Ovary (tissue), 9 donors: ENCODE measurements around the gene UFSP1. TPM values are rescaled to one million over a fixed set of nuclear protein-coding genes. Genes with fewer than 3 reads are reported as not detected.

Experiments used
- DNase-seq, 5 donors: peaks; one replicate each; pipeline ENCODE4 v3.0.0-alpha.2; 2019 to 2020
- H3K27ac ChIP-seq, 2 donors: fragments of 200-600 bp; one replicate each; pipeline versions ENCODE4 v1.5.1 to v1.8.0; 2019 to 2022
- H3K27me3 ChIP-seq: fragments of 200-600 bp; one replicate; pipeline ENCODE4 v1.8.0; 2022
- H3K36me3 ChIP-seq: fragments of 200-600 bp; sonication (generic); one replicate; pipeline ENCODE4 v1.5.1; 2019
- H3K4me1 ChIP-seq: one replicate; pipeline ENCODE4 v1.8.1; 2013; ENCODE audit warnings: mild to moderate bottlenecking, moderate library complexity; ENCODE audit not compliant: insufficient read depth
- H3K4me3 ChIP-seq: fragments of 200-600 bp; sonication (generic); one replicate; pipeline ENCODE4 v1.5.1; 2017
- H3K9me3 ChIP-seq, 2 donors: fragments of 200-600 bp in 1 of 2; sonication (generic) in 1 of 2; one replicate each; pipeline versions ENCODE4 v1.5.1 to v1.8.1; 2013 to 2019; ENCODE audit warnings: mild to moderate bottlenecking in 1 of 2, moderate library complexity in 1 of 2
- CTCF ChIP-seq, 3 donors: fragments of 450-650 bp in 2 of 3; fragments of 200-600 bp in 1 of 3; IDR thresholded peaks; one replicate each; pipeline versions ENCODE4 v1.5.1 to v1.8.0; 2016 to 2022; ENCODE audit warnings: antibody characterized with exemption in 3 of 3, mild to moderate bottlenecking in 1 of 3
- EP300 ChIP-seq: sonication (generic); formaldehyde crosslinking; IDR thresholded peaks from one replicate; pipeline ENCODE4 v1.6.1; 2017; ENCODE audit warnings: antibody characterized with exemption
- POLR2A ChIP-seq: fragments of 450-650 bp; IDR thresholded peaks from one replicate; pipeline ENCODE4 v1.6.1; 2017; ENCODE audit warnings: antibody characterized with exemption, mild to moderate bottlenecking, moderate library complexity
- WGBS, 3 donors: extraction: QIAGEN DNeasy Blood & Tissue Kit in 1 of 3; methylation state at CpG; one replicate each; pipeline versions ENCODE4 v1.1.5 to v1.1.7; 2013 to 2017; 5-methylcytosine and 5-hydroxymethylcytosine counted together
- intact Hi-C, 4 donors: fragments of 100-400 bp; cut with DNase I; formaldehyde crosslinking; loops; one replicate each; pipeline versions ENCODE4 v1.11.0 to v1.15.1; 2022 to 2023
- polyA plus RNA-seq, 2 donors: library from polyadenylated mRNA; stranded (reverse); fragments of 200-250 nt in 1 of 2; fragments of 350-450 nt in 1 of 2; fragmentation: Illumina TruSeq in 1 of 2; extraction: RNeasy Lipid Tissue Mini Kit (QIAGEN cat#74804) in 1 of 2; gene quantifications; one replicate each; pipeline ENCODE4 v1.2.3, GENCODE V29; 2013 to 2014
- total RNA-seq, 7 donors: library from RNA; depleted of rRNA in 2 of 7; stranded (reverse); fragments of >200 nt in 2 of 7; fragmentation: NEBNext Ultra II Directional in 3 of 7; extraction: Animal tissue kit (Norgen Biotek cat#: 25700) in 3 of 7; gene quantifications; one replicate each; pipeline versions ENCODE4 v1.1.0 to v1.2.4, GENCODE V29; 2016 to 2023
- donor health status: DM: no; HTN: no; CAD: no; lungs with moderate emphysema.
- donor health status: DM: no; HTN: no; CAD: no.
- donor health status: Bipolar disorder and iron deficiency.
- donor health status: DM: yes; HTN: yes; CAD: no.
- donor health status: DM: no; HTN: no; CAD: no.
- donor health status: DM: yes; HTN: yes; CAD: no.

UFSP1 gene
- total and polyA plus RNA-seq, 9 donors = 0.38 to 7.9 (median 3.7) TPM

GRCh38 chr7:100895956-100896731, 6.6 kb upstream of the UFSP1 start:
- 1 to 7% (median 3%) methylated on average over 31 to 54 of the region's 54 CpGs for WGBS, 3 donors
- Histone ChIP-seq H3K27ac (no peak overlapping the region), H3K9me3 (no peaks in the 10 kb centered on the region), H3K36me3 (no peaks in the 10 kb centered on the region), H3K27me3 (no peaks in the 10 kb centered on the region), H3K4me1 (peaks cover 5% of the 10 kb centered on the region), H3K4me3 (peak overlapping the region; percentile 41)
- TF ChIP-seq POLR2A (no peak), CTCF (IDR thresholded peaks at IDR 0.05) (no peak), EP300 (no peak)
- DNase-seq = peak in 4 of 5 donors; percentile 45 to 51 (median 51)
- intact Hi-C loops = loop anchor here in 3 of 4 donors (2.0 to 10.0 kb wide), 7 partner anchors 161 to 399 kb away; partner anchors contain the start of gene VGF (in 1 of the 3)

- 0 to 2% (median 1%) methylated on average over 14 to 32 of the region's 32 CpGs for WGBS, 3 donors
- peak within 1 kb of the TSS in 1 of 2 donors; percentile 57 for H3K27ac ChIP-seq
- peaks cover 6% of the 10 kb centered on the region for H3K4me1 ChIP-seq
- intact Hi-C loops = loop anchor here in 2 of 4 donors (5.0 to 10.0 kb wide), 6 partner anchors 162 to 399 kb away; partner anchors contain the start of gene VGF (in 1 of the 2)
- no peaks in the 10 kb centered on the region for H3K27me3 ChIP-seq
- H3K36me3 ChIP-seq = no peaks in the 10 kb centered on the region
- H3K9me3 ChIP-seq = no peaks in the 10 kb centered on the region
- TF ChIP-seq EP300 = no peak
- no peak for TF ChIP-seq CTCF (IDR thresholded peaks at IDR 0.05)
- no peak for TF ChIP-seq POLR2A
- H3K4me3 ChIP-seq = peak within 1 kb of the TSS; percentile 41
- no peak for DNase-seq
Observed at GRCh38 chr7:100895701-100895955, 6.1 kb upstream of the UFSP1 start, which contains the start of gene ACHE. Gene ACHE, minus strand, starts transcription at chr7:100895888. Its CDS starts 1,656 bp downstream, at chr7:100894232.

- no peaks in the 10 kb centered on the region for H3K36me3 ChIP-seq
- TF ChIP-seq POLR2A (no peak), CTCF (IDR thresholded peaks at IDR 0.05) (peak; percentile 40 to 77 (median 69))
- DNase-seq = peak; percentile 59 to 81 (median 71)
- WGBS, 3 donors = 0 to 2% (median 0%) methylated on average over 19 to 83 of the region's 83 CpGs
- peak overlapping the region; percentile 41 for H3K4me3 ChIP-seq
- H3K9me3 ChIP-seq = no peaks in the 10 kb centered on the region
- H3K27me3 ChIP-seq = no peaks in the 10 kb centered on the region
- H3K4me1 ChIP-seq = peaks cover 6% of the 10 kb centered on the region
- intact Hi-C loops = loop anchor here in 2 of 4 donors (5.0 to 10.0 kb wide), 6 partner anchors 162 to 400 kb away; partner anchors contain the start of gene VGF (in 1 of the 2)
- H3K27ac ChIP-seq = peak overlapping the region in 1 of 2 donors; percentile 57
Observed at GRCh38 chr7:100894860-100895700, 5.6 kb upstream of the UFSP1 start.

- 39 to 43% (median 41%) methylated on average over 29 to 40 of the region's 40 CpGs for WGBS, 3 donors
- Histone ChIP-seq H3K4me1 (peaks cover 6% of the 10 kb centered on the region), H3K4me3 (peak overlapping the region; percentile 41), H3K36me3 (no peaks in the 10 kb centered on the region), H3K27me3 (no peaks in the 10 kb centered on the region), H3K9me3 (no peaks in the 10 kb centered on the region), H3K27ac (peak overlapping the region in 1 of 2 donors; percentile 57)
- TF ChIP-seq POLR2A (no peak), EP300 (no peak), CTCF (IDR thresholded peaks at IDR 0.05) (no peak)
- DNase-seq = peak in 1 of 5 donors; percentile 41
- intact Hi-C loops = loop anchor here in 2 of 4 donors (10.0 kb wide), 4 partner anchors 241 to 401 kb away; partner anchors contain the start of gene VGF (in 1 of the 2)
Observed at GRCh38 chr7:100893910-100894721, 4.6 kb upstream of the UFSP1 start.
